ENCODE measurements around the gene UXT. TPM values are rescaled to one million over a fixed set of nuclear protein-coding genes. Genes with fewer than 3 reads are reported as not detected.
"Not testable (repeated sequence)": the region's sequence is repeated elsewhere in the genome, so short reads cannot be mapped to it uniquely, and the experiment has no call there.

Gene UXT
- total RNA-seq, 1 donor from 2014 or later = 93.7 TPM

GRCh38 chrX:47607091-47607490, 51.9 kb downstream of the UXT start:
- no peak overlapping the region for H3K27ac Mint-ChIP-seq (ENCODE audit: unreplicated experiment)
- H3K4me3 Mint-ChIP-seq = no peak overlapping the region
- no peak for DNase-seq (ENCODE audit: low read depth, low spot score)
- H3K27me3 Mint-ChIP-seq (ENCODE audit: low read depth) = no peaks in the 10 kb centered on the region
- no peak for TF ChIP-seq CTCF (conservative IDR thresholded peaks at IDR 0.05)
- peaks cover 10% of the 10 kb centered on the region for H3K9me3 Mint-ChIP-seq
- H3K4me1 Mint-ChIP-seq = peaks cover 11% of the 10 kb centered on the region
- H3K36me3 Mint-ChIP-seq (ENCODE audit: low read depth) = no peaks in the 10 kb centered on the region

GRCh38 chrX:47605024-47605423, 54.0 kb downstream of the UXT start:
- Mint-ChIP-seq H3K4me3 (no peak overlapping the region), H3K27ac (ENCODE audit: unreplicated experiment) (no peak overlapping the region), H3K4me1 (peaks cover 11% of the 10 kb centered on the region), H3K27me3 (ENCODE audit: low read depth) (no peaks in the 10 kb centered on the region), H3K9me3 (peaks cover 11% of the 10 kb centered on the region), H3K36me3 (ENCODE audit: low read depth) (peaks cover 2% of the 10 kb centered on the region)
- DNase-seq (ENCODE audit: low read depth, low spot score) = no peak
- TF ChIP-seq CTCF (conservative IDR thresholded peaks at IDR 0.05) = no peak

- H3K9me3 Mint-ChIP-seq; H3K36me3 Mint-ChIP-seq (ENCODE audit: low read depth); DNase-seq (ENCODE audit: low read depth, low spot score); H3K27ac Mint-ChIP-seq (ENCODE audit: unreplicated experiment); H3K4me1 Mint-ChIP-seq; H3K4me3 Mint-ChIP-seq; H3K27me3 Mint-ChIP-seq (ENCODE audit: low read depth): not testable (repeated sequence)
Observed at GRCh38 chrX:47603125-47603524, 55.9 kb downstream of the UXT start.

Other genes starting within 250 kb of the UXT start
- gene ZNF41, start 176.0 kb downstream of the UXT start, total RNA-seq = 7.1 and 7.8 TPM in 2 replicates
- 55.7 and 56.3 TPM in 2 replicates for gene ARAF, start 98.0 kb downstream of the UXT start, total RNA-seq
- 63.8 and 69.4 TPM in 2 replicates for gene TIMP1, start 76.7 kb downstream of the UXT start, total RNA-seq
- gene SYN1, start 39.3 kb downstream of the UXT start, total RNA-seq = 4.5 and 4.9 TPM in 2 replicates
- gene CFP, start 29.2 kb downstream of the UXT start, total RNA-seq = 1.6 and 1.7 TPM in 2 replicates
- gene ELK1, start 8.6 kb downstream of the UXT start, total RNA-seq = 24.6 and 27.4 TPM in 2 replicates
- gene ZNF81, start 177.7 kb upstream of the UXT start, total RNA-seq = 10.1 and 12.3 TPM in 2 replicates